ENCODE measurements around the gene LY6G5C. TPM values are rescaled to one million over a fixed set of nuclear protein-coding genes. Genes with fewer than 3 reads are reported as not detected.

LY6G5C gene
- total and polyA plus RNA-seq, 2 donors (not counting 1 experiment from before 2014, with no cell fraction given) = 0.83 to 2.0 TPM

- Histone ChIP-seq H3K9me3 (ENCODE audit: control insufficient read depth, insufficient read depth, low read depth, low read length) (no peaks in the 10 kb centered on the region), H3K79me2 (ENCODE audit: control insufficient read depth, insufficient read depth, low read length) (no peaks in the 10 kb centered on the region), H2AFZ (ENCODE audit: low read length) (no peak overlapping the region), H3K4me3 (replicated peaks in 1 of 4; ENCODE audit: control extremely low read depth in 1 of 4, insufficient read depth in 1 of 4, low read depth in 3 of 4, low read length in 4 of 4) (no peak overlapping the region), H3K4me1 (ENCODE audit: control insufficient read depth, extremely low read depth, insufficient read depth, low read length) (no peaks in the 10 kb centered on the region), H3K4me2 (ENCODE audit: extremely low read depth, insufficient read depth, low read length) (no peak overlapping the region), H3K27ac (ENCODE audit: insufficient read depth, low read length) (no peak overlapping the region), H3K9ac (ENCODE audit: insufficient read depth, low read length) (no peak overlapping the region), H3K27me3 (ENCODE audit: control insufficient read depth, insufficient read depth, low read length) (peaks cover 14% of the 10 kb centered on the region), H4K20me1 (ENCODE audit: control insufficient read depth, extremely low read depth, insufficient read depth, low read length) (no peaks in the 10 kb centered on the region), H3K36me3 (ENCODE audit: control insufficient read depth, insufficient read depth, low read length) (no peaks in the 10 kb centered on the region)
- DNase-seq (ENCODE audit: low read depth in 2 of 2) = no peak
- TF ChIP-seq, protein P1, sequence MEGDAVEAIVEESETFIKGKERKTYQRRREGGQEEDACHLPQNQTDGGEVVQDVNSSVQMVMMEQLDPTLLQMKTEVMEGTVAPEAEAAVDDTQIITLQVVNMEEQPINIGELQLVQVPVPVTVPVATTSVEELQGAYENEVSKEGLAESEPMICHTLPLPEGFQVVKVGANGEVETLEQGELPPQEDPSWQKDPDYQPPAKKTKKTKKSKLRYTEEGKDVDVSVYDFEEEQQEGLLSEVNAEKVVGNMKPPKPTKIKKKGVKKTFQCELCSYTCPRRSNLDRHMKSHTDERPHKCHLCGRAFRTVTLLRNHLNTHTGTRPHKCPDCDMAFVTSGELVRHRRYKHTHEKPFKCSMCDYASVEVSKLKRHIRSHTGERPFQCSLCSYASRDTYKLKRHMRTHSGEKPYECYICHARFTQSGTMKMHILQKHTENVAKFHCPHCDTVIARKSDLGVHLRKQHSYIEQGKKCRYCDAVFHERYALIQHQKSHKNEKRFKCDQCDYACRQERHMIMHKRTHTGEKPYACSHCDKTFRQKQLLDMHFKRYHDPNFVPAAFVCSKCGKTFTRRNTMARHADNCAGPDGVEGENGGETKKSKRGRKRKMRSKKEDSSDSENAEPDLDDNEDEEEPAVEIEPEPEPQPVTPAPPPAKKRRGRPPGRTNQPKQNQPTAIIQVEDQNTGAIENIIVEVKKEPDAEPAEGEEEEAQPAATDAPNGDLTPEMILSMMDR (conservative IDR thresholded peaks at IDR 0.05 in 1 of 2, IDR thresholded peaks at IDR 0.05 in 1 of 2; ENCODE audit: low read depth in 1 of 2, low read length in 2 of 2) = no peak
- TF ChIP-seq EZH2 (IDR thresholded peaks at IDR 0.05; ENCODE audit: low read length, missing control alignments) = no peak
Observed at GRCh38 chr6:31708224-31708623, 27.4 kb upstream of the LY6G5C start.

GRCh38 chr6:31707701-31708100, 26.8 kb upstream of the LY6G5C start:
- no peak for DNase-seq (ENCODE audit: low read depth in 2 of 2)
- no peaks in the 10 kb centered on the region for H3K4me1 ChIP-seq (ENCODE audit: control insufficient read depth, extremely low read depth, insufficient read depth, low read length)

DNA sequence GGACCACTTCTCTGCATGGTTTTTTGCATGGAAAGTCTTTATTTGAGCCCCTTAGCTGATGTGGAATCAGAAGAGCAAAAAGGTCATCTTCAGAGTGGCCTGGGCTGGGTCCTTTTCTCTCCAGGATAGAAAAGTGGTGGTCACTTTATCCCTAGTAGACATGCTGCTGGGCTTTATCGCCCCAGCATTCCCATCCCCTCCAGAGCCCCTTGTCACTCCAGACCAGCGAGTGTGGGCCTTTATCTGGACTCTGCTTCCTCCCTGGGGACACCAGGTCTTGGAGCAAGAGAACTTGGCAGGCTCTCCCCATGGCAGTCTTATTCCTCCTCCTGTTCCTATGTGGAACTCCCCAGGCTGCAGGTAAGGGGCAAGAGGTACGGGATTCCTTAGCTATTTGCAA, 25.7 kb upstream of the LY6G5C start, which contains the start of gene LY6G6F:
Gene LY6G6F (plus strand): TSS at position 268 of the 400 bp plus-strand sequence. CDS start 41 bp downstream, at position 309.
- Histone ChIP-seq H3K4me2 (ENCODE audit: extremely low read depth, insufficient read depth, low read length) (no peak within 1 kb of the TSS), H3K36me3 (ENCODE audit: control insufficient read depth, insufficient read depth, low read length) (no peaks in the 10 kb centered on the region), H3K9ac (ENCODE audit: insufficient read depth, low read length) (no peak within 1 kb of the TSS), H3K9me3 (ENCODE audit: control insufficient read depth, insufficient read depth, low read depth, low read length) (no peaks in the 10 kb centered on the region), H3K4me3 (replicated peaks in 1 of 4; ENCODE audit: control extremely low read depth in 1 of 4, insufficient read depth in 1 of 4, low read depth in 3 of 4, low read length in 4 of 4) (no peak within 1 kb of the TSS), H2AFZ (ENCODE audit: low read length) (no peak within 1 kb of the TSS), H3K27me3 (ENCODE audit: control insufficient read depth, insufficient read depth, low read length) (peaks cover 8% of the 10 kb centered on the region), H3K27ac (ENCODE audit: insufficient read depth, low read length) (no peak within 1 kb of the TSS), H3K79me2 (ENCODE audit: control insufficient read depth, insufficient read depth, low read length) (peaks cover 11% of the 10 kb centered on the region), H3K4me1 (ENCODE audit: control insufficient read depth, extremely low read depth, insufficient read depth, low read length) (peaks cover 5% of the 10 kb centered on the region), H4K20me1 (ENCODE audit: control insufficient read depth, extremely low read depth, insufficient read depth, low read length) (no peaks in the 10 kb centered on the region)
- TF ChIP-seq EZH2 (IDR thresholded peaks at IDR 0.05; ENCODE audit: low read length, missing control alignments) = no peak
- TF ChIP-seq, protein P1 (conservative IDR thresholded peaks at IDR 0.05 in 1 of 2, IDR thresholded peaks at IDR 0.05 in 1 of 2; ENCODE audit: low read depth in 1 of 2, low read length in 2 of 2) = no peak
- DNase-seq (ENCODE audit: low read depth in 2 of 2) = no peak

More at GRCh38 chr6:31707701-31708100, 26.8 kb upstream of the LY6G5C start:
- no peak overlapping the region for H3K27ac ChIP-seq (ENCODE audit: insufficient read depth, low read length)
- no peak for TF ChIP-seq EZH2 (IDR thresholded peaks at IDR 0.05; ENCODE audit: low read length, missing control alignments)
- TF ChIP-seq, protein P1 (conservative IDR thresholded peaks at IDR 0.05 in 1 of 2, IDR thresholded peaks at IDR 0.05 in 1 of 2; ENCODE audit: low read depth in 1 of 2, low read length in 2 of 2) = no peak
- H3K9ac ChIP-seq (ENCODE audit: insufficient read depth, low read length) = no peak overlapping the region
- no peaks in the 10 kb centered on the region for H3K9me3 ChIP-seq (ENCODE audit: control insufficient read depth, insufficient read depth, low read depth, low read length)
- no peak overlapping the region for H2AFZ ChIP-seq (ENCODE audit: low read length)
- H3K4me3 ChIP-seq (replicated peaks in 1 of 4; ENCODE audit: control extremely low read depth in 1 of 4, insufficient read depth in 1 of 4, low read depth in 3 of 4, low read length in 4 of 4) = no peak overlapping the region
- H3K4me2 ChIP-seq (ENCODE audit: extremely low read depth, insufficient read depth, low read length) = no peak overlapping the region
- peaks cover 13% of the 10 kb centered on the region for H3K27me3 ChIP-seq (ENCODE audit: control insufficient read depth, insufficient read depth, low read length)
- no peaks in the 10 kb centered on the region for H3K36me3 ChIP-seq (ENCODE audit: control insufficient read depth, insufficient read depth, low read length)
- no peaks in the 10 kb centered on the region for H4K20me1 ChIP-seq (ENCODE audit: control insufficient read depth, extremely low read depth, insufficient read depth, low read length)
- peaks cover 2% of the 10 kb centered on the region for H3K79me2 ChIP-seq (ENCODE audit: control insufficient read depth, insufficient read depth, low read length)
